GM23248 (cell line): Measurements from ENCODE around the gene BEAN1. TPM values are rescaled to one million over a fixed set of nuclear protein-coding genes. Genes with fewer than 3 reads are reported as not detected.

ENCODE experiments used
- DNase-seq: peaks from one replicate; pipeline ENCODE4 v3.0.0-alpha.2; 2015
- H2AFZ ChIP-seq: fragments of 200-600 bp; sonication (generic); 2 replicates; pipeline ENCODE4 v1.6.1; 2016; ENCODE audit warnings: antibody characterized with exemption
- H3F3A ChIP-seq: fragments of 200-600 bp; sonication (generic); 2 replicates; pipeline ENCODE4 v1.6.1; 2016; ENCODE audit warnings: mild to moderate bottlenecking, antibody characterized with exemption, mixed run types; ENCODE audit not compliant: insufficient read depth
- H3K27ac ChIP-seq: fragments of 200-600 bp; sonication (generic); 2 replicates; pipeline ENCODE4 v1.5.1; 2016; ENCODE audit warnings: mild to moderate bottlenecking
- H3K27me3 ChIP-seq: fragments of 200-600 bp; sonication (generic); replicated peaks from 2 replicates; pipeline ENCODE4 v1.6.1; 2016; ENCODE audit warnings: mild to moderate bottlenecking; ENCODE audit not compliant: insufficient read depth
- H3K36me3 ChIP-seq: fragments of 200-600 bp; sonication (generic); 2 replicates; pipeline ENCODE4 v1.6.1; 2016; ENCODE audit warnings: low read depth, mild to moderate bottlenecking
- H3K4me1 ChIP-seq: fragments of 200-600 bp; sonication (generic); 2 replicates; pipeline ENCODE4 v1.6.1; 2016; ENCODE audit warnings: mild to moderate bottlenecking; ENCODE audit not compliant: insufficient read depth
- H3K4me2 ChIP-seq: fragments of 200-600 bp; sonication (generic); one replicate; pipeline ENCODE4 v1.6.1; 2016; ENCODE audit warnings: mild to moderate bottlenecking; ENCODE audit not compliant: unreplicated experiment
- H3K4me3 ChIP-seq: fragments of 200-600 bp; sonication (generic); 2 replicates; pipeline ENCODE4 v1.5.1; 2016; ENCODE audit warnings: mild to moderate bottlenecking
- H3K79me2 ChIP-seq: fragments of 200-600 bp; sonication (generic); 2 replicates; pipeline ENCODE4 v1.6.1; 2016; ENCODE audit warnings: mild to moderate bottlenecking; ENCODE audit not compliant: insufficient read depth
- H3K9ac ChIP-seq: fragments of 200-600 bp; sonication (generic); 2 replicates; pipeline ENCODE4 v1.6.1; 2016; ENCODE audit warnings: mild to moderate bottlenecking
- H3K9me2 ChIP-seq: fragments of 200-600 bp; sonication (generic); 2 replicates; pipeline ENCODE4 v1.6.1; 2016; ENCODE audit warnings: mixed run types, mild to moderate bottlenecking, moderate library complexity; ENCODE audit not compliant: insufficient read depth
- H3K9me3 ChIP-seq: fragments of 200-600 bp; sonication (generic); one replicate; pipeline ENCODE4 v1.6.1; 2017; ENCODE audit warnings: low read depth
- H4K20me1 ChIP-seq: fragments of 200-600 bp; sonication (generic); 2 replicates; pipeline ENCODE4 v1.6.0; 2016; ENCODE audit not compliant: insufficient read depth
- EZH2 ChIP-seq: fragments of 200-600 bp; sonication (generic); IDR thresholded peaks from 2 replicates; pipeline ENCODE4 v1.6.1; 2018; ENCODE audit warnings: antibody characterized with exemption, mild to moderate bottlenecking; ENCODE audit not compliant: insufficient read depth, poor library complexity, severe bottlenecking
- EZH2phosphoT487 ChIP-seq: fragments of 200-600 bp; sonication (generic); IDR thresholded peaks from 2 replicates; pipeline ENCODE4 v1.6.1; 2018; ENCODE audit warnings: antibody characterized with exemption, moderate library complexity, mild to moderate bottlenecking, low read depth; ENCODE audit not compliant: insufficient read depth
- WGBS, 2 experiments: methylation state at CpG; one replicate each; pipeline ENCODE4 v1.1.6; 2015 to 2017; ENCODE audit warnings: low lambda C conversion rate in 2 of 2, low coverage in 1 of 2; ENCODE audit errors: missing lambda C conversion rate in 2 of 2; 5-methylcytosine and 5-hydroxymethylcytosine counted together
- in situ Hi-C: fragments of 300-500 bp; cut with MboI; formaldehyde crosslinking; loops from 2 replicates; pipeline ENCODE4 v1.15.0; 2020
- polyA plus RNA-seq: library from polyadenylated mRNA; unstranded; fragments of >200 nt; fragmentation: Nextera tagmentation; extraction: Ambion mirVana; gene quantifications from 2 replicates; pipeline ENCODE4 v1.2.1, GENCODE V29; 2016
- total RNA-seq: library from RNA; depleted of rRNA; stranded (reverse); fragments of >200 nt; shearing (Covaris generic); gene quantifications from 2 replicates; pipeline ENCODE4 v1.2.3, GENCODE V29; 2014

BEAN1 gene
- total and polyA plus RNA-seq, 2 experiments from 2014 or later: 0.32 to 0.50 TPM

DNA sequence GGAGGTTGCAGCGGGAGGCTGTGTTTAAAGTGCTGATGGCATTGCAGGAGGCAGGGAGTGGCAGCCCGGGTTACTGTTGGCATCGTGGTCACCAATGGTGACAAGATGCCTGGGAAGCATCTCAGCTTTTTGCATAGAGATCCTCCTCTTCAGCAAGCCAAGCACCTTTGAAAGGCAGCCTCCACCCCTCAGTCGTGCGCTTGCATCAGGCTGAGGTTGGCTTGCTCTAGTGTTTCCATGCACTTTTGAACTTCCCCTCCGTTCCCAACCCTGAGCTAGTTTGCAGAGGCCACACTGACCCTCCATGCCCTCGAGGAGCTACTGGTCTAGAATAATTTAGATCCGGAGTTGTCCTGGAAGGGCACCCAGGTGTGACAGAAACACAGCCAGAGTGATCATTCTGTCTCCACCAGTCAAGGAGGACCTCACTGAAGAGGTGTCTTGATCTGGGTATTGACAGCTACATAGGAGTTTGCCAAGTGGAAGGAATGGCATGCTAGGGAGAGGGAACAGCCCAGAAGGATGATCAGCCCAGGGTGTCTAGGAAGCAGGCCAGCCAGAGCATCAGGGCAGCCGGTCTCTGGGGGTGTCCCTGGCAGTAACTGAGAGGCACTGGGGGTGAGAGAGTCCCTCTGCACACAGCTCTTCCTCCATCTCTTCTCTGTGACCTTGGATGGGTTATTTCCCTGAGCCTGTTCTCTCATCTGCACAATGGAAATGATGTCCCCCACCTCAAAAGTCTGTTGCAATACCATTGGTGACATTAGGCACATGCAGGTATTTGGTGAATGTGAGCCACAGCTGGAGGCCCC, 7.7 kb downstream of the BEAN1 start:
- in situ Hi-C loops: no loop called here
- no peaks in the 10 kb centered on the region for H4K20me1 ChIP-seq
- no peak overlapping the region for H3K27ac ChIP-seq
- peaks cover 7% of the 10 kb centered on the region for H3K4me1 ChIP-seq
- H2AFZ ChIP-seq: no peak overlapping the region
- H3K36me3 ChIP-seq: no peaks in the 10 kb centered on the region
- no peaks in the 10 kb centered on the region for H3K9me2 ChIP-seq
- WGBS, 2 experiments: 79 to 80% methylated on average over 9 of the region's 9 CpGs
- H3K79me2 ChIP-seq: no peaks in the 10 kb centered on the region
- H3F3A ChIP-seq: peaks cover 9% of the 10 kb centered on the region
- no peak overlapping the region for H3K4me2 ChIP-seq
- TF ChIP-seq EZH2phosphoT487 (no peak), EZH2 (no peak)
- no peak overlapping the region for H3K4me3 ChIP-seq
- H3K9me3 ChIP-seq: no peaks in the 10 kb centered on the region
- no peaks in the 10 kb centered on the region; the same call in 1 of the 2 replicates for H3K27me3 ChIP-seq
- H3K9ac ChIP-seq: no peak overlapping the region
- no peak for DNase-seq

DNA sequence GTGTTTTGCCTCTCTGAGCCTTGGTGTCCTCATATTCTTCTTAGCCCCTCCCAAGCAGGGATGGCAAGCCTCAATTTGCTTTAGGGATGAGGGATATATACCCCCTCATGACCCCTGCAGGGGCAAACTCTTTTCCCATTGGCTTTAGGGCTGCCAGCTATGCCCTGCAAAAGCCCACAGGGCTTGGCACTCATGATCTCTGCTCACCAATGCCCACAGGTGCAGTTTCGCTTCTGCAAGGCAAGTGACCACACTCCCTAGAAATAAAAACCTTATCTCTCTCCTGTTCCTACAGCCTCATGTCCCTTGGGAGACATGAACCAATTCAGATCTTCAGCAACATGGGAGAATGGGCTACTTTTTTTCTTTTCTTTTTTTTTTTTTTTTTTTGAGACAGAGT, 8.8 kb downstream of the BEAN1 start:
- no peak for DNase-seq
- Histone ChIP-seq H2AFZ (no peak overlapping the region), H3K4me1 (peaks cover 7% of the 10 kb centered on the region), H3K27me3 (no peaks in the 10 kb centered on the region; the same call in 1 of the 2 replicates), H3K4me2 (no peak overlapping the region), H3K9ac (no peak overlapping the region), H3K79me2 (no peaks in the 10 kb centered on the region), H3K4me3 (no peak overlapping the region), H4K20me1 (no peaks in the 10 kb centered on the region), H3K9me3 (no peaks in the 10 kb centered on the region), H3K9me2 (no peaks in the 10 kb centered on the region), H3F3A (no peaks in the 10 kb centered on the region), H3K27ac (no peak overlapping the region), H3K36me3 (no peaks in the 10 kb centered on the region)
- no peak for TF ChIP-seq EZH2phosphoT487
- TF ChIP-seq EZH2: no peak
- in situ Hi-C loops: no loop called here
- WGBS, 2 experiments: 82 to 89% methylated on average over 1 of the region's 1 CpG

DNA sequence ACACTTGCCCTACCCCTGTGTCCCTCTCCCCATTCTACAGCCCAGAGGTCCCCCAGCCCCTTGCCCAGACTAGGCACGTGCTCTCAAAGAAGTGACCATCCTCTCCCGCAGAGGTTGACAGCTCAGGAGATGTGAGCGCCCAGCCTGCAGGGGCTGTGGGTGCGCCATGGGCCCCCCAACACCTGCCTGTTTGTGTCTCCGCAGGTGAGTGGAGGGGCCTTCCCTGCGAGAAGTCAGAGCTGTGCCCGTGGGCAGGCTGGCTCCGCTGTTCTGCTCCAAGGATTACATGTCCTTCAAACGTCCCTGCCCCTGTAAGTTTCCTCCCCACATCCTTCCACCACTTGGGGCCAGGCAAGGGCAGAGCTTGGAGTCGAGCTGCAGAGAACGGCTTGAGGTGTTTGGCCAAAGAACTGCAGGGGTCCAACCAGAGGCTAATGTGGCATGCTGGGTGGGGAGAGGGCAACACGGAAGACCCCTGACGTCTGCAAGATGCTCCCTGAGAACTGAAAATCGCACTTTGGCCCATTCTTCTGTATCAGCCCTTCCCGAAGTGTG, 10.4 kb downstream of the BEAN1 start:
- Histone ChIP-seq H3F3A (no peaks in the 10 kb centered on the region), H3K27me3 (no peaks in the 10 kb centered on the region), H3K79me2 (no peaks in the 10 kb centered on the region), H4K20me1 (no peaks in the 10 kb centered on the region), H3K4me3 (no peak overlapping the region), H3K9me2 (no peaks in the 10 kb centered on the region), H3K9ac (no peak overlapping the region), H3K27ac (no peak overlapping the region), H3K4me2 (no peak overlapping the region), H3K9me3 (no peaks in the 10 kb centered on the region), H3K4me1 (peaks cover 15% of the 10 kb centered on the region), H3K36me3 (no peaks in the 10 kb centered on the region), H2AFZ (no peak overlapping the region)
- in situ Hi-C loops: no loop called here
- no peak for DNase-seq
- TF ChIP-seq EZH2phosphoT487 (no peak), EZH2 (no peak)
- WGBS, 2 experiments: 75% methylated on average over 15 of the region's 15 CpGs

DNA sequence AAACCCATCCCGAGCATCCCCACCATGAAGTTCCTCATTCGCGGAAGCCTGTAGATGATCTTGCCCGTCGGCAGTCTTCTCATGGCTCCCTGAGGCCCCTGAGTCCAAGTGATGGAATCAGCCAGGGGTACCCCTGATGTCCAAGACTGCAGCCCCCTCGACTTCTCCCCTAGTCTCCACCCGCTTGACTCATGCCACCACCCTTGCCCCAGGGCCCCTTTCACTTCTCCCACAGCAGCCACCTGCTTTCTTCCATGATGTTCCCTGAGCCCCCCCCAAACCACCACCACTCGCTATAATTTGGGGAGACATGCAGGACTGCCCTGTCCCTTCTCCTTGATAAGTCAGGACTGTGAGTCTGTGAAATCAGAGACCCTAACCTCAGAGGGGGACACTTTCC, 11.4 kb downstream of the BEAN1 start:
- Histone ChIP-seq H4K20me1 (no peaks in the 10 kb centered on the region), H3K4me1 (peaks cover 17% of the 10 kb centered on the region), H3K9me3 (no peaks in the 10 kb centered on the region), H2AFZ (no peak overlapping the region), H3K4me3 (no peak overlapping the region), H3K9me2 (no peaks in the 10 kb centered on the region), H3K79me2 (no peaks in the 10 kb centered on the region), H3F3A (no peaks in the 10 kb centered on the region), H3K27me3 (no peaks in the 10 kb centered on the region), H3K27ac (no peak overlapping the region), H3K36me3 (no peaks in the 10 kb centered on the region), H3K4me2 (no peak overlapping the region), H3K9ac (no peak overlapping the region)
- no peak for DNase-seq
- in situ Hi-C loops: no loop called here
- WGBS, 2 experiments: 85 to 86% methylated on average over 8 of the region's 8 CpGs
- no peak for TF ChIP-seq EZH2
- no peak for TF ChIP-seq EZH2phosphoT487
